Lung microvascular endothelial cell (primary cell): ENCODE results near the gene PRSS38. TPM values are rescaled to one million over a fixed set of nuclear protein-coding genes. Genes with fewer than 3 reads are reported as not detected.
"Not testable (repeated sequence)": the region's sequence is repeated elsewhere in the genome, so short reads cannot be mapped to it uniquely, and the experiment has no call there.

Experiments
- DNase-seq, 2 donors: peaks; one replicate each; pipeline versions ENCODE4 v3.0.0 to v3.0.0-alpha.2; 2010; ENCODE audit warnings: low read depth in 2 of 2
- total RNA-seq: library from RNA; depleted of rRNA; stranded (reverse); fragments of >200 nt; gene quantifications from 2 replicates; pipeline ENCODE4 v1.2.1, GENCODE V29; 2014

PRSS38 gene
- total RNA-seq, 1 donor from 2014 or later = not detected

- DNase-seq = no peak
Measured at GRCh38 chr1:227844320-227845146, 29.1 kb downstream of the PRSS38 start.

DNA sequence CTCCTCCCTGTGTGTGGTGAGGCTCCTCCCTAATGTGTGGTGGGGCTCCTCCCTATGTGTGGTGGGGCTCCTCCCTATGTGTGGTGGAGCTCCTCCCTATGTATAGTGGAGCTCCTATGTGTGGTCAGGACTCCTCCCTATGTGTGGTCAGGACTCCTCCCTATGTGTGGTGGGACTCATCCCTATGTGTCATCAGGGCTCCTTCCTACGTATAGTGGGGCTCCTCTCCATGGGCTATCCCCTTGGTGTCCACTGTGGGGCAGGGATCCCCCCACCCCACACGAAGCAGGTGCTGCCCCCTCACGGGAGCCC, 29.6 kb downstream of the PRSS38 start:
- no peak for DNase-seq

GRCh38 chr1:227845519-227845918, 30.0 kb downstream of the PRSS38 start:
- DNase-seq = no peak

DNA sequence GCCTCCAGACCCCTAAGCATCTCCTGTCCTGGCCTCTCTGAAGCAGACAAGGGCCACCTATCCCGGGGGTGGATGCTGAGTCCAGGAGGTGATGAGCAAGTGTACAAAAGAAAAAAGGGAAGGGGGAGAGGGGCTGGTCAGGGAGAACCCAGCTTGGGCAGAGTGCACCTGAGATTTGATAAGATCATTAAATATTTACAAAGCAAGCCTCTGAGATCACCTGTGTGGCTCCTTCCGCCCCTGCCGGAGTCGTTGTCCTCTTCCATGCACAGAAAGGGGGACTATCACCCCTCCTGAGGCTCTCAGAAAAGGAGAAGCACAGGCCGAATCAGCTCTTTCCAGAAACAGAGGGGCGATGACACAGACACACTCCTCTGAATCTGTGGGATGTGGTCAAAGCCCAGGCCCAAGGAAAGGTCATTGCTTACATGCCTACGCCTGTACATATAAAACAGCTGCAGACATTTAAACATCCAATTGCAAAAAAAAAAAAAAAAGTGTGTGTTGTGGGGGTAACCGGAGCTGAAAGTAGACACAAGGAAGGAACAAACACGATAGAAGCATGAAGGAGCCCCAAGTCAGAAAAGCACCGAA, 30.9 kb downstream of the PRSS38 start:
- no peak for DNase-seq

DNA sequence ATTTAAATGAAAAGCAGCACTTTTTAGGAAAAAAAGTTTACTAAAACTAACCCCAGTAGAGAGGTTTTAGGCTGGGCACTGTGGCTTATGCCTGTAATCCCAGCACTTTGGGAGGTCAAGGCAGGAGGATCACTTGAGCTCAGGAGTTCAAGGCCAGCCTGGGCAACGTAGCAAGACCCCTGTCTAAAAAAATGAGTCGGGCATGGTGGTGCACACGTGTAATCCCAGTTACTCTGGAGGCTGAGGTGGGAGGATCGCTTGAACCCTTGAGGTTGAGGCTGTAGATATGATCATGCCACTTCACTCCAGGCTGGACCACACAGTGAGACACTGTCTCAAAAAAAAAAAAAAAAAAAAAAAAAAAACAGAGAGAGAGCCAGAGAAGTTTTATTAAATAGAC, 31.6 kb downstream of the PRSS38 start:
- not testable (repeated sequence) for DNase-seq

GRCh38 chr1:227848430-227848932, 33.0 kb downstream of the PRSS38 start:
- no peak for DNase-seq

GRCh38 chr1:227849251-227849650, 33.8 kb downstream of the PRSS38 start:
- DNase-seq = no peak

- DNase-seq = no peak
Measured at GRCh38 chr1:227854189-227854588, 38.7 kb downstream of the PRSS38 start.

DNA sequence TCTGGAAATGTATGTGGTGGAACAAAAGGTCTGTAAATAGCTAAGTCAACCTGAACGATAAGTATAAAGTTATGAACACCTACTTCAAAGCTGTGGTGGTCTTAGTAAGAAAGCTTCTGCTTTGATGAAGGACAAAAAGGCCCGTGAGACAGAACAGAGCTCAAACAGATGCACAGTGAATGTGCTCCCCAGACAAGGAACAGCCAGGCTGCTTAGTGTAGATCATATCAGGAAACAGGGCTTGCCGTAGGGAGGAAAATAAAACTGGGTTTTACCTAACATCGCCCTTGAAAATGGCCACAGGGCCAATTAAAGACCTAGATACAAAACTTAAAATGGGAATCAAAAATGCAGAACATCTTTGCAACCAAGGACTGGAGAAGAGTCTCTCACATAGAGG, 40.2 kb downstream of the PRSS38 start:
- no peak for DNase-seq

GRCh38 chr1:227856147-227856858, 40.8 kb downstream of the PRSS38 start:
- no peak for DNase-seq

DNA sequence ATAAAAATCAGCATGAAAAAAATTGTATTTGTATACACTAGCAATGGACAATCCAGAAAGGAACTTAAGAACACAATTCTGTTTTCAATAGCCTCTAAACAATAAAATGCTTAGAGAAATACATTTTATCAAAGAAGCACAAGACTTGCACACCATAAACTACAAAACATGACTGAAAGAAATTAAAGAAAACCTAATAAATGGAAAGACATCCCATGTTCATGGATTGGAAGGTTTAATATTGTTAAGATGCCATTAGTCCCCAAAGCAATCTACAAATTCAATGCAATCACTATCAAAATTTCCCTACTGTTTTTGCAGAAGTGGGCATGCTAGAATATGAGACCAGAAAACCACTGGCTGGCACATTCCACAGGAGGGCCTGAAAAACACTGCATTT, 49.4 kb downstream of the PRSS38 start:
- DNase-seq = no peak

DNA sequence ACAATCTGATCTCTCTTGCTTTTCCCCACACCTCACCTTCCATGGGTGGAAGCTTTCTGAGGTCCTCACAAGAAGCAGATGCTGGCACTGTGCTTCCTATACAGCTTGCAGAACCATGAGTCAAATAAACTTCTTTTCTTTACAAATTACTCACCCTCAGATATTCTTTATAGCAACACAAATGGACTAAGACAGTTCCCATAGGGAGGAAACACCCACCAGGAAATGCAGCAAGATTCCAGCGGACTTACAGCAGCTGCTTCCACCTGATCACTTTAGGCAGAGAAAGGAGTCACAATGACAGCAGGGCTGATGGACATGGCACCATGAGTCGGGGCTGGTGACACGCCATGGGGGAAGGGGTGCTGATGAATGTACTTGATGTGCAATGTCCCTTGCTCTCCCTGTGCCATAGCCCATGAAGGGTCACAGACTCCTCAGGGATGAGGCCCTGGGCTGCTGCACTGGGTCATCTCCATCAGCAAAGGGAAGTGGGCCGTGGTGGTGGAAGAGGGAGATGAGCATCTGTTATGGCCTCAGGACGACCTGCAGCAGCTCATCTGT, 53.9 kb downstream of the PRSS38 start:
- no peak for DNase-seq

DNA sequence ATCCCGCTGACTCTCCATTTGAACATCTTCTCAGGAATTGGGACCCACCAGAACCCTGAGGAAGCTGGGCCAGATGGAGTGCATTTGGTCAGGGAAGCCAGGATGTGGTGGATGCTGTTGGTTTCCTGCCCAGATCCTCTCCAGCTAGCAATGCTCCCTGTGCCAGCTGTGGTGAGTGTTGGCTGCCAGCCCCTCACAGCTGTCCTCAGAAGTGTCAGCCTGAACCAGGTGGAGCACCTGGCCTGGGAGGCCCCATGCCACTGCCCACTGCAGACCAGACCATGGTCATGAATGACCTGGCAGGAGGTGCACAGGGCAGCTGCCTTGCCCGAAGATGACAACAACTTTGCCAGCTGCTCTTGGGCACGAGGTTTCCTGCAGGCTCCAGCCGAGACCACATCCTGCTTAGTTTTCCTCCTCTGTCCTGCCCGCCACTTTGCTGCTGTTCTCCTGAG, 54.4 kb downstream of the PRSS38 start:
- DNase-seq = no peak

GRCh38 chr1:227870366-227870765, 54.9 kb downstream of the PRSS38 start:
- no peak for DNase-seq

DNA sequence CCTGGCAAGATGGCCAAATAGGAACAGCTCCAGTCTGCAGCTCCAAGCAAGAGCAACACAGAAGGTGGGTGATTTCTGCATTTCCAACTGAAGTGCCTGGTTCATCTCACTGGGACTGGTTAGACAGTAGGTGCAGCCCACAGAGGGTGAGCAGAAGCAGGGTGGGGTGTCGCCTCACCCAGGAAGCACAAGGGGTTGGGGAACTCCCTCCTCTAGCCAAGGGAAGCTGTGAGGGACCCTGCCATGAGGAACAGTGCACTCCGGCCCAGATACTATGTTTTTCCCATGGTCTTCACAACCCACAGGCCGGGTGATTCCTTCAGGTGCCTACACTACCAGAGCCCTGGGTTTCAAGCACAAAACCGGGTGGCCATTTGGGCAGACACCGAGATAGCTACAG, 56.4 kb downstream of the PRSS38 start:
- DNase-seq = not testable (repeated sequence)

DNA sequence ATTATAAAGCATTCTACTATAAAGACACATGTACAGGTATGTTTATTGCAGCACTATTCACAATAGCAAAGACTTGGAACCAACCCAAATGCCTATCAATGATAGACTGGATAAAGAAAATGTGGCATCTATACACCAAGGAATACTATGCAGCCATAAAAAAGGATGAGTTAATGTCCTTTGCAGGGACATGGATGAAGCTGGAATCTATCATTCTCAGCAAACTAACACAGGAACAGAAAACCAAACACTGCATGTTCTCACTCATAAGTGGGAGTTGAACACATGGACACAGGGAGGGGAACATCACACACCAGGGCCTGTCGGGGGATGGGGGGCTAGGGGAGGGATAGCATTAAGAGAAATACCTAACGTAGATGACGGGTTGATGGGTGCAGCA, 62.3 kb downstream of the PRSS38 start:
- not testable (repeated sequence) for DNase-seq

DNA sequence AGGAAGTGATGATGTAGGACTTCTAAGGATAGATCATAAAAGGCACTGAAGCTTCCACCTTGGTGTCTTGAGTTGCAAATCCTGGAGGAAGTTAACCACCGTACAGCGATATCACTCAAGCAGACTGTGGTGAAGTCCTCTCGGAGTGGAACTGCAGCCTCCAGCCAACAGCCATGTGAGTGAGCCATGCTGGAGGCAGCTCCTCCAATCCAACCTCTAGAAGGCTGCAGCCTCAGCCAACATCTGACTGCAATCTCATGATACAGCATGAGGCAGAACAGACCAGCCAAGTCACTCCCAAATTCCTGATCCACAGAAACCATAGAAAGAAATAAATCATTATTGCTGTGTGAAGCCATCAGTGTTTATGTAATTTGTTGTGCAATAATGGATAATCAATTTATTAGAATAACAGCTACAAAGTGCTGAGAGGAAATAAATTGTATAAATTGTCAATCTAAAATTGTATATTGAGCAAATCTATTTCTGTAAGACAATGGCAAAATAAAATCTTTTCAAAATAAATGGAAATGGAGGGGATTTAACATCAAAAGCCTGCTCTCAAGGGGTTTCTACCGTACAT, 65.0 kb downstream of the PRSS38 start:
- DNase-seq = no peak

GRCh38 chr1:227883073-227883520, 67.6 kb downstream of the PRSS38 start:
- DNase-seq = no peak

GRCh38 chr1:227883641-227884301, 68.3 kb downstream of the PRSS38 start:
- no peak for DNase-seq

DNA sequence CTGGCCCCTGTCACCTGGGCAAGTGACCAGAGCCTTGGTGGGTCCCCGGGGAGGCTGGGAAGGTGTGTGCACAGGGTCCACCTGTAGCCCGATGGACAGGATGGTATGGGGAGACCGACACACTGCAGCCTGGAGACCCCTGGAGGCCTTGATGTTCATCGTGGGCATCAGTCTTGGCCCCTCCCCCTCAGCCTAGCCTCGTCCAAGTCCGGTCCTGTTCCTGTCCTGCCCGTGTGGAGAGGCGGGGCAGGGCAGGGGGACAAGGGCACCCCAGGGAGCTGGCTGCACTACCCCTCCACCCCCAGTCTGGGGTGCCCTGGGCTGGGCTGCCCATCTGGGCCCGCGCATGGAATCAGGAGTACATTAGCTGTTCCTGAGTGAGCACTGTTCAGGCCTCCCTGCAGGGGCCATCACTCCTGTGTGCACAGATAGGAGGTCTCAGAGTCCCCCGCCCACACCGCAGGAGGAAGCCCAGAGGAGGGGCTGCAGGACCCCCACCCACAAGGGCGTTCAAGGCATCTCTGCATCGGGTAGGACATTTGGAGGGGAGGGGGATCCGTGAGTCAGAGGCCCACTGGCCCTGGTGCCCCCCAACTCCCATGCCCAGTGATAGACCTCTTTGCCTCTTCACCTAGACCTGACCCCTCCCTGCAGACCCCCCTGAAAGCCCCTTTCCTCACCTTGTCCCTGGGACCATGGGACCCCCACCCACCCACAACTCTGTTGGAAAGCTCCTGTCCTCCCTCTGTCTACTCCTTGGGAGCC, 69.1 kb downstream of the PRSS38 start:
- no peak for DNase-seq
